Keratinocyte (primary cell): ENCODE results near the gene CDH13.

Experiments
- EZH2 ChIP-seq: IDR thresholded peaks from one replicate; pipeline ENCODE4 v1.6.1; 2012; ENCODE audit warnings: inconsistent platforms, mild to moderate bottlenecking, low read length, moderate library complexity
- TF ChIP-seq, protein P1 (sequence below), 3 experiments: IDR thresholded peaks in 1 of 3; conservative IDR thresholded peaks in 1 of 3; optimal IDR thresholded peaks in 1 of 3; 2 replicates in 2 of 3; 3 replicates in 1 of 3; pipeline versions ENCODE3 to v1.5.1; 2011; ENCODE audit warnings: low read length in 3 of 3, mild to moderate bottlenecking in 3 of 3, moderate library complexity in 2 of 3, control low read depth in 1 of 3, inconsistent platforms in 1 of 3; ENCODE audit not compliant: insufficient read depth in 2 of 3; ENCODE audit errors: extremely low read depth in 1 of 3

DNA sequence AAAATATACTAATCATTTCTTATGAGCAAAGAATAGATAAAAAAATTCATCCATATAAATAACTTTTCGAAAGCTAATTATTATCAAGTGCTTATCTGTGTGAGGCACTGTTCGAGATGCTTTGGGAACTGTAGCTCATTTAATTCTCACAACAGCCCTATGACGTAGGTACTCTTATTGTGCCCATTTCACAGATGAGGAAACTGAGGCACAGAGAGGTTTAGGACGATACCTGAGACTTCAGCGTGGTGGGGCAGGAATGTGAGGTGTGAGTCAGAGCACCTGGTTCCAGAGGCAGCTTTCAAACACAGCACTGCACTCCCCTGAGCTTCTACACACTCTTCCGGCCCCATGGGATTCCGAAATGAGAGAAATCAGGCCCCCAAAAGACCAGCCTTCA lies 995.2 kb downstream of the CDH13 start:
- TF ChIP-seq, protein P1, sequence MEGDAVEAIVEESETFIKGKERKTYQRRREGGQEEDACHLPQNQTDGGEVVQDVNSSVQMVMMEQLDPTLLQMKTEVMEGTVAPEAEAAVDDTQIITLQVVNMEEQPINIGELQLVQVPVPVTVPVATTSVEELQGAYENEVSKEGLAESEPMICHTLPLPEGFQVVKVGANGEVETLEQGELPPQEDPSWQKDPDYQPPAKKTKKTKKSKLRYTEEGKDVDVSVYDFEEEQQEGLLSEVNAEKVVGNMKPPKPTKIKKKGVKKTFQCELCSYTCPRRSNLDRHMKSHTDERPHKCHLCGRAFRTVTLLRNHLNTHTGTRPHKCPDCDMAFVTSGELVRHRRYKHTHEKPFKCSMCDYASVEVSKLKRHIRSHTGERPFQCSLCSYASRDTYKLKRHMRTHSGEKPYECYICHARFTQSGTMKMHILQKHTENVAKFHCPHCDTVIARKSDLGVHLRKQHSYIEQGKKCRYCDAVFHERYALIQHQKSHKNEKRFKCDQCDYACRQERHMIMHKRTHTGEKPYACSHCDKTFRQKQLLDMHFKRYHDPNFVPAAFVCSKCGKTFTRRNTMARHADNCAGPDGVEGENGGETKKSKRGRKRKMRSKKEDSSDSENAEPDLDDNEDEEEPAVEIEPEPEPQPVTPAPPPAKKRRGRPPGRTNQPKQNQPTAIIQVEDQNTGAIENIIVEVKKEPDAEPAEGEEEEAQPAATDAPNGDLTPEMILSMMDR (optimal IDR thresholded peaks at IDR 0.05 in 1 of 3, IDR thresholded peaks at IDR 0.05 in 1 of 3, conservative IDR thresholded peaks at IDR 0.05 in 1 of 3; ENCODE audit: extremely low read depth in 1 of 3, insufficient read depth in 2 of 3, low read length in 3 of 3), result no peak
- no peak for TF ChIP-seq EZH2
